ENCODE results near the gene RPS13. TPM values are rescaled to one million over a fixed set of nuclear protein-coding genes. Genes with fewer than 3 reads are reported as not detected.

The RPS13 gene
- total RNA-seq, 2 donors from 2014 or later: 882 to 1,308 TPM

GRCh38 chr11:17026487-17027082, 50.9 kb downstream of the RPS13 start:
- H3K36me3 ChIP-seq: no peaks in the 10 kb centered on the region
- DNase-seq (ENCODE audit: low spot score): no peak
- intact Hi-C loops (cut with DNase I): no loop called here
- no peak overlapping the region for H3K4me3 ChIP-seq
- no peaks in the 10 kb centered on the region for H3K4me1 ChIP-seq (replicated peaks)
- WGBS: 84% methylated on average over 3 of the region's 3 CpGs
- TF ChIP-seq, protein P1, sequence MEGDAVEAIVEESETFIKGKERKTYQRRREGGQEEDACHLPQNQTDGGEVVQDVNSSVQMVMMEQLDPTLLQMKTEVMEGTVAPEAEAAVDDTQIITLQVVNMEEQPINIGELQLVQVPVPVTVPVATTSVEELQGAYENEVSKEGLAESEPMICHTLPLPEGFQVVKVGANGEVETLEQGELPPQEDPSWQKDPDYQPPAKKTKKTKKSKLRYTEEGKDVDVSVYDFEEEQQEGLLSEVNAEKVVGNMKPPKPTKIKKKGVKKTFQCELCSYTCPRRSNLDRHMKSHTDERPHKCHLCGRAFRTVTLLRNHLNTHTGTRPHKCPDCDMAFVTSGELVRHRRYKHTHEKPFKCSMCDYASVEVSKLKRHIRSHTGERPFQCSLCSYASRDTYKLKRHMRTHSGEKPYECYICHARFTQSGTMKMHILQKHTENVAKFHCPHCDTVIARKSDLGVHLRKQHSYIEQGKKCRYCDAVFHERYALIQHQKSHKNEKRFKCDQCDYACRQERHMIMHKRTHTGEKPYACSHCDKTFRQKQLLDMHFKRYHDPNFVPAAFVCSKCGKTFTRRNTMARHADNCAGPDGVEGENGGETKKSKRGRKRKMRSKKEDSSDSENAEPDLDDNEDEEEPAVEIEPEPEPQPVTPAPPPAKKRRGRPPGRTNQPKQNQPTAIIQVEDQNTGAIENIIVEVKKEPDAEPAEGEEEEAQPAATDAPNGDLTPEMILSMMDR (IDR thresholded peaks at IDR 0.05): no peak
- TF ChIP-seq POLR2A (IDR thresholded peaks at IDR 0.05): no peak
- H3K9me3 ChIP-seq: no peaks in the 10 kb centered on the region
- H3K27ac ChIP-seq: no peak overlapping the region
- H3K27me3 ChIP-seq (replicated peaks; ENCODE audit: insufficient read depth): no peaks in the 10 kb centered on the region

- Histone ChIP-seq H3K9me3 (no peaks in the 10 kb centered on the region), H3K27me3 (replicated peaks; ENCODE audit: insufficient read depth) (no peaks in the 10 kb centered on the region), H3K27ac (no peak overlapping the region), H3K4me1 (replicated peaks) (no peaks in the 10 kb centered on the region), H3K36me3 (no peaks in the 10 kb centered on the region), H3K4me3 (no peak overlapping the region)
- 94% methylated on average over 2 of the region's 2 CpGs for WGBS
- intact Hi-C loops (cut with DNase I): no loop called here
- DNase-seq (ENCODE audit: low spot score): no peak
- TF ChIP-seq POLR2A (IDR thresholded peaks at IDR 0.05) (no peak), POLR2AphosphoS5 (IDR thresholded peaks at IDR 0.05) (no peak)
- TF ChIP-seq, protein P1 (IDR thresholded peaks at IDR 0.05): no peak
Observed at GRCh38 chr11:17024924-17025323, 52.5 kb downstream of the RPS13 start.

Small RNA genes lying within 50 kb of the gene (small RNA-seq; reads per million reads assigned to genes)
- gene RNU6-593P: 0 reads per million in 2 donors
- gene SNORD14A: 11.2 to 20.2 reads per million in 2 donors
- 0 reads per million in 2 donors for gene SNORD14B

Other genes with a start within 250 kb of the RPS13 start
- 10 to 100 TPM; 14.6 to 38.3 TPM for gene PLEKHA7, start 63.3 kb downstream of the RPS13 start, total RNA-seq
- 10 to 100 TPM; 66.0 to 90.0 TPM for gene PIK3C2A, start 130.3 kb upstream of the RPS13 start, total RNA-seq
- 100 to 1,000 TPM in 1 of 2 donors, 10 to 100 TPM in 1; 39.2 to 110 TPM for gene NUCB2, start 199.1 kb upstream of the RPS13 start, total RNA-seq

All from prostate gland (tissue), 2 donors.